Kidney epithelial cell (primary cell): Measurements from ENCODE around the gene GNG2. TPM values are rescaled to one million over a fixed set of nuclear protein-coding genes. Genes with fewer than 3 reads are reported as not detected.

ENCODE experiments used
- DNase-seq: peaks from one replicate; pipeline ENCODE4 v3.0.0-alpha.2; 2010; ENCODE audit warnings: low read depth
- H3K27me3 ChIP-seq: 2 replicates; pipeline ENCODE4 v1.6.0; 2011; ENCODE audit warnings: low read length; ENCODE audit not compliant: control insufficient read depth, insufficient read depth
- H3K36me3 ChIP-seq: 2 replicates; pipeline ENCODE4 v1.5.1; 2011; ENCODE audit warnings: low read length; ENCODE audit not compliant: control insufficient read depth, insufficient read depth
- H3K4me3 ChIP-seq: 2 replicates; pipeline ENCODE4 v1.5.1; 2011; ENCODE audit warnings: low read depth, mild to moderate bottlenecking, control low read depth, low read length
- CTCF ChIP-seq: IDR thresholded peaks from 2 replicates; pipeline ENCODE4 v1.5.1; 2011; ENCODE audit warnings: mild to moderate bottlenecking, moderate library complexity, low read length, control low read depth, inconsistent platforms; ENCODE audit not compliant: insufficient read depth, poor library complexity, severe bottlenecking
- total RNA-seq: library from RNA; depleted of rRNA; stranded (reverse); fragments of >200 nt; gene quantifications from 2 replicates; pipeline ENCODE4 v1.2.3, GENCODE V29; 2015

The GNG2 gene
- total RNA-seq, 1 donor from 2014 or later = 4.1 TPM

DNA sequence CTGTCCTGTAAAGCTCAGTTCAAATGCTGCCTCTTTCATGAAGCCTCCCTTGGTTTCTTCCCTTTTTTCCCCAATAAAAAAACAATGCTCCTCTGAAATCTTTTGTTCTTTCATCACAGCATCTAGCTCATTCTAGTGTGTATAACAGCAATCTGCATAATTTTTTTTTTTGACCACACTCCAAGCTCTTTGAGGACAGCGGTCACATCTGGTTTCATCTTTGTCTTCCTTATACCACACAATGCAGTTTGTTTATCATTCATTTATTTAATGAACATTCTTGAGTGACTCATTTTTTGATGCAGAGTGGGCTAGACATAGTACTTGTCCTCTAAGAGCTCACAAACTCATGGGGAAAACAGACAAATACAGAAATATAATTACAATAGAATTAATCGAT is 7.3 kb downstream of the GNG2 start:
- Histone ChIP-seq H3K27me3 (no peaks in the 10 kb centered on the region), H3K4me3 (no peak overlapping the region), H3K36me3 (no peaks in the 10 kb centered on the region)
- DNase-seq = no peak
- TF ChIP-seq CTCF = no peak

- no peak for DNase-seq
- TF ChIP-seq CTCF = no peak
- H3K36me3 ChIP-seq = no peaks in the 10 kb centered on the region
- H3K27me3 ChIP-seq = no peaks in the 10 kb centered on the region
- H3K4me3 ChIP-seq = no peak overlapping the region
Observed at GRCh38 chr14:51868405-51868804, 8.0 kb downstream of the GNG2 start.

GRCh38 chr14:51869411-51870100 is 9.1 kb downstream of the GNG2 start:
- no peak for DNase-seq
- no peaks in the 10 kb centered on the region for H3K27me3 ChIP-seq
- TF ChIP-seq CTCF = no peak
- no peaks in the 10 kb centered on the region for H3K36me3 ChIP-seq
- H3K4me3 ChIP-seq = no peak overlapping the region

- H3K27me3 ChIP-seq = no peaks in the 10 kb centered on the region
- no peak for TF ChIP-seq CTCF
- no peak overlapping the region for H3K4me3 ChIP-seq
- no peaks in the 10 kb centered on the region for H3K36me3 ChIP-seq
- no peak for DNase-seq
Observed at GRCh38 chr14:51870606-51871005, 10.2 kb downstream of the GNG2 start.

DNA sequence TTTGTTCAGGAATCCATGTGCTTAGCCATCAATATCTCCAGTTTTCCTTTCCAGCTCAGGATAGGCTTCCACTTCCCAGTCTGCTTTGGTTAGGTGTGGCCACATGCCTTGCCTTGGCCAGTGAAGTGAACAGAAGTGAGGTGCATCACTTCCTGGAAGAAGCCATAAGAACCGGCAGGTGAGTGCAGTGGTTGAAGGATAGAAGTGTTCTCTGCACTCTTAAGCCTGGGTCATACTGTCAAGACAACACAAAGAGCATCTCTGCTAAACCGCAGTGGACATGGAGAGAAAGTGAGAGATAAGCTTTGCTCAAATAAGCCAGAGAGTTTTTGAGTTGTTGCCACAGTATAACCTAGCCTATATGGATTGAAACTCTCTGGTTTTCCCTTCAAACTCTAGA is 11.4 kb downstream of the GNG2 start:
- no peak overlapping the region for H3K4me3 ChIP-seq
- no peaks in the 10 kb centered on the region for H3K36me3 ChIP-seq
- no peak for DNase-seq
- H3K27me3 ChIP-seq = no peaks in the 10 kb centered on the region
- no peak for TF ChIP-seq CTCF

GRCh38 chr14:51872396-51872795 is 12.0 kb downstream of the GNG2 start:
- Histone ChIP-seq H3K36me3 (no peaks in the 10 kb centered on the region), H3K4me3 (no peak overlapping the region), H3K27me3 (no peaks in the 10 kb centered on the region)
- TF ChIP-seq CTCF = no peak
- no peak for DNase-seq
